BLaER1 (cell line): ENCODE results near the gene PEX11A.

Experiments used
- H3K27ac ChIP-seq: shearing (Covaris generic); formaldehyde crosslinking; 2 replicates; pipeline ENCODE4 v1.8.1; 2022
- H3K27me3 ChIP-seq: shearing (Covaris generic); formaldehyde crosslinking; 2 replicates; pipeline ENCODE4 v1.8.1; 2022
- H3K36me3 ChIP-seq: shearing (Covaris generic); formaldehyde crosslinking; 2 replicates; pipeline ENCODE4 v1.8.1; 2022
- H3K4me1 ChIP-seq: shearing (Covaris generic); formaldehyde crosslinking; 2 replicates; pipeline ENCODE4 v1.8.1; 2022
- H3K4me2 ChIP-seq: shearing (Covaris generic); formaldehyde crosslinking; 2 replicates; pipeline ENCODE4 v1.8.1; 2022
- H3K4me3 ChIP-seq: shearing (Covaris generic); formaldehyde crosslinking; 2 replicates; pipeline ENCODE4 v1.8.1; 2022
- H3K9ac ChIP-seq: shearing (Covaris generic); formaldehyde crosslinking; 2 replicates; pipeline ENCODE4 v1.8.1; 2022
- H3K9me3 ChIP-seq: shearing (Covaris generic); formaldehyde crosslinking; 2 replicates; pipeline ENCODE4 v1.8.1; 2022
- H4K20me1 ChIP-seq: shearing (Covaris generic); formaldehyde crosslinking; 2 replicates; pipeline ENCODE4 v1.8.1; 2022
- Cebpa-rat ChIP-seq: shearing (Covaris generic); IDR thresholded peaks from 2 replicates; pipeline ENCODE4 v1.8.1; 2022

The PEX11A gene

GRCh38 chr15:89649013-89649625, 41.4 kb downstream of the PEX11A start:
- Histone ChIP-seq H3K36me3 (peaks cover 42% of the 10 kb centered on the region), H3K4me1 (peaks cover 5% of the 10 kb centered on the region), H3K27ac (no peak overlapping the region), H3K27me3 (peaks cover 15% of the 10 kb centered on the region), H3K9me3 (peaks cover 9% of the 10 kb centered on the region; the same call in 1 of the 2 replicates), H3K4me3 (no peak overlapping the region), H3K9ac (no peak overlapping the region), H3K4me2 (no peak overlapping the region), H4K20me1 (peaks cover 22% of the 10 kb centered on the region)
- no peak for TF ChIP-seq Cebpa-rat

GRCh38 chr15:89648106-89649012, 42.2 kb downstream of the PEX11A start:
- H3K4me1 ChIP-seq = no peaks in the 10 kb centered on the region
- H3K4me2 ChIP-seq = no peak overlapping the region
- peaks cover 8% of the 10 kb centered on the region for H3K27me3 ChIP-seq
- no peak overlapping the region for H3K4me3 ChIP-seq
- H3K9me3 ChIP-seq = peaks cover 9% of the 10 kb centered on the region; the same call in 1 of the 2 replicates
- H3K9ac ChIP-seq = no peak overlapping the region
- H3K36me3 ChIP-seq = peaks cover 42% of the 10 kb centered on the region
- H3K27ac ChIP-seq = no peak overlapping the region
- H4K20me1 ChIP-seq = peaks cover 16% of the 10 kb centered on the region
- no peak for TF ChIP-seq Cebpa-rat

DNA sequence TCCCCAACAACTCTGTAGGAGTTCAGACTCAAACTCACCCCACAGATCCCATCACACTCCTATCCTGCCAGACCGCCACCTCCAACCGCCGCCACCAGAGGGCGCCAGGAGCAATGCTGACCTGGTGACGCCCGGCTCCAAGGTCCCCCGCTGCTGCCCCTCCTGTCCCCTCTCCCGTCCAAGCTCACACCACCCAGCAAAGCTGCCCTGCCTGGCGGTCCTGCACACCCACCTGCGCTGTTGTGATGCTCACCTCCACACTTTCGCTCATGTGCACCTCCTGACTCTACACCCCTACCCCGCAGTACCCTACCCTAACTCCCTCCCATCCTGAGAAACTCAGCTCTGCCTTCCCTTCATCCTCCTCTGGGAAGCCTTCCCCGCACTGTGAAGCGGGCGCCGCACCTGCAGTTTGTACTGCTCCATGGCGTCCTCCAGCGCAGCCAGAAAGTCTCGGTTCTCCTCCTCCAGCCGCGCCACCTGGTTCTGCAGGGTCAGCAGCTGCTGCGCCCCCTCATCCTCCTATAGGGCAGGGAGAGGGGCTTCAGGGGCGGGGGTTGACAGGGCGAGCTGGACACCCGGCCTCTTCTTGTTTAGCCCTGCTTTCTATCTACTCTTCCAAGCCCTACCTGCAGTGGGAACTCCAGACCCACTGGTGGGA, 43.2 kb downstream of the PEX11A start:
- no peak overlapping the region for H3K9ac ChIP-seq
- H3K27me3 ChIP-seq = no peaks in the 10 kb centered on the region
- H3K4me2 ChIP-seq = no peak overlapping the region
- no peak overlapping the region for H3K27ac ChIP-seq
- H3K9me3 ChIP-seq = peaks cover 9% of the 10 kb centered on the region; the same call in 1 of the 2 replicates
- TF ChIP-seq Cebpa-rat = no peak
- no peak overlapping the region for H3K4me3 ChIP-seq
- H3K36me3 ChIP-seq = peaks cover 42% of the 10 kb centered on the region
- peaks cover 6% of the 10 kb centered on the region for H4K20me1 ChIP-seq
- no peaks in the 10 kb centered on the region for H3K4me1 ChIP-seq

DNA sequence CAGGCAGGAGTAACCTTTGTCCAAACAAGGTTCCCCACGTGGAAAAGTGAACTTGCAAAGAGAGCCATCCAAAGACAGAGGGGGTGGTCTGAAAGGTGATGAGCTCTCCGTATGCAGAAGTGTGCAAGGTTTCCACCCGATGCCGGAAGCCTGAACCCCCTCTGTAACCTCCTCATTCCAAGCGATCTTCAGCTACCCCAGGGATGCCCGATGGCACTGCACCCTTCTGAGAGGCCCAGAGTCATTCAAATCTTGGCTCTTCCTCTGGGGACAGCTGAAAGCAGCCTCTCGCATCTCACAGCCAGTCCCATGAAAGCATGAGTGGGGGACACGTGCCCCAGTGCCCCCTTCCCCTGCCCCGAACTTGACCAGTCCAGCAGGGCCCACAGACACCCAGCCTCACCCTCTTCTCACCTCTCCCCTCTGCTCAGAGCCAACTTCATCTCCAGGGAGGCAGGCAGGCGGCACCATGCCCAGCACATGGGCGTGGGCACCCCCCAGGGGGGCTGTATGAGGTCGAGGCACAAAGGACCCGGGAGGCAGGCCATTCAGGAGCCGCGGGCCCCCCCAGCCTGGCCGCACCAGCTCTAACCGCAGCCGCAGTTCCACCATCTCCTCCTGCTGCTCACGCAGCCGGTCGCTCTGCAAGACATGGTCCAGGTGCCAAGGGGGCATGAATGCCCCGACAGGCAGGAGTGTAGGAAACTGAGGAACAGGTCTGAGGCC, 44.0 kb downstream of the PEX11A start:
- Histone ChIP-seq H3K4me2 (no peak overlapping the region), H3K9me3 (peaks cover 9% of the 10 kb centered on the region; the same call in 1 of the 2 replicates), H3K27me3 (no peaks in the 10 kb centered on the region), H3K36me3 (peaks cover 44% of the 10 kb centered on the region), H4K20me1 (no peaks in the 10 kb centered on the region), H3K4me1 (no peaks in the 10 kb centered on the region), H3K4me3 (no peak overlapping the region), H3K9ac (no peak overlapping the region), H3K27ac (no peak overlapping the region)
- no peak for TF ChIP-seq Cebpa-rat

GRCh38 chr15:89645680-89646079, 44.9 kb downstream of the PEX11A start:
- no peak overlapping the region for H3K4me3 ChIP-seq

DNA sequence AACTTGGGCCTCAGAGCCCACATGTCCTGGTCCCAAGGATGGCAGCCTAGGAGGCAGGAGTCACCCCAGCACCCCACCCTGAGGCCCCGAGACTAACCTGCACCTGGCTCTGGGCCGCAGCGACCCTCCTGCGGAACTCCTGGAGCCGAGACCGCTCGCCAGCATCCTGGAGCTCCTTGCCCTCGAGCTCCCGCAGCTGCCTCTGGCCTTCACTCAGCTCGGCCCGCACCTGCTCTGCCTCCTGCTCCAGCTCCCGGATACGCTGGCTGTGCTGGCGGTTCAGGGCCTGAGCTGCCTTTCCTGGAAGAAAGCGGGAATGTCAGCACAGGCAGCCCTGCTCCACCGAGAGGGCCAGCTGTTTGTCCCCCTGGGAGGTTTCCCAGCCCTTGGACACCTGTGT, 48.4 kb downstream of the PEX11A start:
- no peaks in the 10 kb centered on the region for H3K27me3 ChIP-seq
- H3K4me2 ChIP-seq = no peak overlapping the region
- no peak overlapping the region for H3K27ac ChIP-seq
- no peak overlapping the region for H3K4me3 ChIP-seq
- peaks cover 16% of the 10 kb centered on the region; the same call in 1 of the 2 replicates for H3K36me3 ChIP-seq
- no peaks in the 10 kb centered on the region for H4K20me1 ChIP-seq
- TF ChIP-seq Cebpa-rat = no peak
- no peaks in the 10 kb centered on the region for H3K4me1 ChIP-seq
- no peaks in the 10 kb centered on the region for H3K9me3 ChIP-seq
- no peak overlapping the region for H3K9ac ChIP-seq

More at GRCh38 chr15:89645680-89646079, 44.9 kb downstream of the PEX11A start:
- Histone ChIP-seq H3K4me1 (no peaks in the 10 kb centered on the region), H3K9me3 (peaks cover 9% of the 10 kb centered on the region; the same call in 1 of the 2 replicates), H3K9ac (no peak overlapping the region), H3K36me3 (peaks cover 46% of the 10 kb centered on the region), H3K27ac (no peak overlapping the region), H4K20me1 (no peaks in the 10 kb centered on the region), H3K27me3 (no peaks in the 10 kb centered on the region), H3K4me2 (no peak overlapping the region)
- TF ChIP-seq Cebpa-rat = no peak

- peaks cover 16% of the 10 kb centered on the region; the same call in 1 of the 2 replicates for H3K36me3 ChIP-seq
- no peaks in the 10 kb centered on the region for H3K9me3 ChIP-seq
- H3K4me2 ChIP-seq = no peak overlapping the region
- no peaks in the 10 kb centered on the region for H4K20me1 ChIP-seq
- H3K4me3 ChIP-seq = no peak overlapping the region
- TF ChIP-seq Cebpa-rat = no peak
- no peaks in the 10 kb centered on the region for H3K27me3 ChIP-seq
- H3K4me1 ChIP-seq = no peaks in the 10 kb centered on the region
- no peak overlapping the region for H3K9ac ChIP-seq
- no peak overlapping the region for H3K27ac ChIP-seq
Observed at GRCh38 chr15:89641053-89641452, 49.5 kb downstream of the PEX11A start.

- no peak overlapping the region for H3K27ac ChIP-seq
- no peaks in the 10 kb centered on the region for H3K4me1 ChIP-seq
- H3K4me3 ChIP-seq = no peak overlapping the region
- no peaks in the 10 kb centered on the region for H3K27me3 ChIP-seq
- H3K9me3 ChIP-seq = no peaks in the 10 kb centered on the region
- H4K20me1 ChIP-seq = no peaks in the 10 kb centered on the region
- H3K36me3 ChIP-seq = peaks cover 16% of the 10 kb centered on the region; the same call in 1 of the 2 replicates
- no peak for TF ChIP-seq Cebpa-rat
- H3K9ac ChIP-seq = no peak overlapping the region
- H3K4me2 ChIP-seq = no peak overlapping the region
Observed at GRCh38 chr15:89640245-89640644, 50.3 kb downstream of the PEX11A start.

GRCh38 chr15:89633585-89633984, 57.0 kb downstream of the PEX11A start:
- H3K27ac ChIP-seq = no peak overlapping the region
- peaks cover 2% of the 10 kb centered on the region for H3K4me1 ChIP-seq
- no peak overlapping the region for H3K4me3 ChIP-seq
- H3K9ac ChIP-seq = no peak overlapping the region
- peaks cover 59% of the 10 kb centered on the region for H3K36me3 ChIP-seq
- no peak for TF ChIP-seq Cebpa-rat
- H3K9me3 ChIP-seq = peaks cover 36% of the 10 kb centered on the region
- no peaks in the 10 kb centered on the region for H3K27me3 ChIP-seq
- H3K4me2 ChIP-seq = no peak overlapping the region
- H4K20me1 ChIP-seq = no peaks in the 10 kb centered on the region
